SU-DHL-6 (cell line): ENCODE data around the gene SLC7A5.

ENCODE experiments used
- H2AFZ ChIP-seq: fragments of 200-600 bp; sonication (generic); 2 replicates; pipeline ENCODE4 v1.6.1; 2014; ENCODE audit warnings: low read depth, mild to moderate bottlenecking, moderate library complexity, mixed read lengths, antibody characterized with exemption, low read length; ENCODE audit not compliant: severe bottlenecking
- H3F3A ChIP-seq: fragments of 200-600 bp; shearing (Covaris generic); 2 replicates; pipeline ENCODE4 v1.6.0; 2016; ENCODE audit warnings: antibody characterized with exemption, mild to moderate bottlenecking; ENCODE audit not compliant: insufficient read depth
- H3K27ac ChIP-seq: fragments of 200-600 bp; sonication (generic); 2 replicates; pipeline ENCODE4 v1.5.1; 2016; ENCODE audit warnings: low read depth, mild to moderate bottlenecking, low read length, moderate library complexity, mixed read lengths
- H3K27me3 ChIP-seq: fragments of 200-600 bp; sonication (generic), shearing (Covaris generic); 2 replicates; pipeline ENCODE4 v1.6.0; 2014; ENCODE audit warnings: mild to moderate bottlenecking, low read length
- H3K36me3 ChIP-seq: fragments of 200-600 bp; sonication (generic); 2 replicates; pipeline ENCODE4 v1.6.1; 2014; ENCODE audit warnings: mild to moderate bottlenecking, low read length, mixed read lengths
- H3K4me2 ChIP-seq: fragments of 300-600, 200-600 bp; shearing (Covaris generic), sonication (generic); 2 replicates; pipeline ENCODE4 v1.6.0; 2014; ENCODE audit warnings: low read length, low read depth, mild to moderate bottlenecking; ENCODE audit not compliant: poor library complexity, severe bottlenecking
- H3K4me3 ChIP-seq: fragments of 200-600 bp; sonication (generic); 2 replicates; pipeline ENCODE4 v1.5.1; 2014; ENCODE audit warnings: antibody characterized with exemption, low read length, mild to moderate bottlenecking, mixed read lengths; ENCODE audit not compliant: insufficient read depth, poor library complexity, severe bottlenecking
- H3K79me2 ChIP-seq: fragments of 200-600 bp; sonication (generic); 2 replicates; pipeline ENCODE4 v1.6.1; 2014; ENCODE audit warnings: mild to moderate bottlenecking, low read length, moderate library complexity; ENCODE audit not compliant: insufficient read depth
- H3K9ac ChIP-seq: fragments of 200-600 bp; sonication (generic); 2 replicates; pipeline ENCODE4 v1.7.0; 2014; ENCODE audit warnings: mild to moderate bottlenecking, low read length
- H3K9me2 ChIP-seq: fragments of 200-600 bp; sonication (generic); replicated peaks from 2 replicates; pipeline ENCODE4 v1.6.1; 2014; ENCODE audit warnings: low read length; ENCODE audit not compliant: insufficient read depth
- H3K9me3 ChIP-seq: fragments of 200-600 bp; sonication (generic); 2 replicates; pipeline ENCODE4 v1.6.1; 2014; ENCODE audit warnings: low read length, mixed read lengths; ENCODE audit not compliant: insufficient read depth
- H4K20me1 ChIP-seq: fragments of 200-600 bp; sonication (generic); 2 replicates; pipeline ENCODE4 v1.6.1; 2014; ENCODE audit warnings: low read depth, mild to moderate bottlenecking, antibody characterized with exemption, low read length, moderate library complexity, mixed read lengths
- CTCF ChIP-seq: fragments of 200-600 bp; sonication (generic); IDR thresholded peaks from one replicate; pipeline ENCODE4 v1.5.1; 2017; ENCODE audit warnings: antibody characterized with exemption, mild to moderate bottlenecking, low read length, moderate library complexity; ENCODE audit not compliant: insufficient read depth, poor library complexity, severe bottlenecking
- EZH2phosphoT487 ChIP-seq: fragments of 200-600 bp; sonication (generic), shearing (Covaris generic); conservative IDR thresholded peaks from 2 replicates; pipeline ENCODE4 v1.6.1; 2018; ENCODE audit warnings: mild to moderate bottlenecking, antibody characterized with exemption, low read length, moderate library complexity, mixed read lengths

Gene SLC7A5

DNA sequence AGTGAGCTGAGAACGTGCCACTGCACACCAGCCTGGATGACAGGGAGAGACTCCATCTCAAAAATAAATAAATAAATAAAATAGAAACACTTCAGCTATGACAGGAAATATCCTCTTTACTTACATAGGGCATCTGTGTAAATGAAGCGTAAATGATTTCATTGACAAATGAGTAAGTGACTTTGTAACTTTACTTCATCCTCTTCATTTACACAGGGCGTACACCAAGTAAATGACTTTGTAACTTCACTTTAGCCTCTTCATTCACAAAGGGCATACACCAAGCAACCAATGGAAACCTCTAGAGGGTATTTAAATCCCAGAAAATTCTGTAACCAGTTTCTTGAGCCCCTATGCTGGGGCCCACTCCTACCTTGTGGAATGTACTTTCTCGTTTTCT lies 87.3 kb downstream of the SLC7A5 start:
- Histone ChIP-seq H3K9me2 (no peaks in the 10 kb centered on the region), H3F3A (peaks cover 34% of the 10 kb centered on the region), H3K79me2 (peaks cover 34% of the 10 kb centered on the region), H3K4me2 (no peak overlapping the region), H3K36me3 (no peaks in the 10 kb centered on the region), H3K9ac (no peak overlapping the region), H3K27me3 (no peaks in the 10 kb centered on the region), H3K4me3 (no peak overlapping the region), H3K27ac (peak overlapping the region; percentile 91; the same call in 1 of the 2 replicates), H4K20me1 (no peaks in the 10 kb centered on the region), H2AFZ (no peak overlapping the region), H3K9me3 (no peaks in the 10 kb centered on the region)
- no peak for TF ChIP-seq EZH2phosphoT487
- no peak for TF ChIP-seq CTCF

DNA sequence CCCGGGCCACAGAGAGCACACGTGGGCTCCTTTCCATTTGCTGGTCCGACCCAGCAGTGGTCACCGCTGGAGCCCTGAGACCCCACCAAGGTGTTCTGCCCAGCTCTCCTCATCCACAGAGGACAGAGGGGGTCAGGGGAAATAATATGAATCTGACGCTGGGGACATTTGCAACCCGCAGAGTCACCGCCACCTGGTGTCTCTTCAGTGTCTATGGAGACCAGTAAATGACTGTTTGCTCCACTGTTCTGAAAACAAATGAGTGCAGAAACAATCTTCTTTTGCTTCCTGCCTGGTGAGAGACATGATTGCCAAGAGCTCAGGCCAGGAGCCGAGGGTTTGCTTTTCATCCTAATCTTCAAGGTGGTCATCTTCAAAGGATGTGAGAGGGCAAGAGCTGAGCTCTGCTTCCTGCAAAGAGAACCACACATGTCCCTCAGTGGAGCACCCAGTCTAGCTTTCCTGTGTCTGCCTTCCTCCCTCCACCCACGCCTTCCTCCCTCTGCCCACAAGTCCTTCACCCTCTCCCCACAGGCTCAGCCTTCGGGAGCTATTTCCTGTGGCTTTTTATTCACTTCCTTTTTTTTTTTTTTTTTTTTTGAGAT lies 88.8 kb downstream of the SLC7A5 start:
- H3K4me2 ChIP-seq = peak overlapping the region; percentile 45
- H2AFZ ChIP-seq = no peak overlapping the region
- no peaks in the 10 kb centered on the region for H3K27me3 ChIP-seq
- peak overlapping the region; percentile 32 for H3K9ac ChIP-seq
- no peak for TF ChIP-seq CTCF
- no peak for TF ChIP-seq EZH2phosphoT487
- no peaks in the 10 kb centered on the region for H4K20me1 ChIP-seq
- no peaks in the 10 kb centered on the region for H3K36me3 ChIP-seq
- H3K4me3 ChIP-seq = no peak overlapping the region
- peaks cover 29% of the 10 kb centered on the region for H3F3A ChIP-seq
- no peaks in the 10 kb centered on the region for H3K9me2 ChIP-seq
- peak overlapping the region; percentile 91 for H3K27ac ChIP-seq
- peaks cover 21% of the 10 kb centered on the region for H3K79me2 ChIP-seq
- no peaks in the 10 kb centered on the region for H3K9me3 ChIP-seq
